Smooth muscle cell (in vitro differentiated cells): Measurements from ENCODE around the gene RNF44. TPM values are rescaled to one million over a fixed set of nuclear protein-coding genes. Genes with fewer than 3 reads are reported as not detected.

Experiments used
- DNase-seq: peaks from one replicate; lab custom pipeline; 2025; ENCODE audit not compliant: unreplicated experiment; lab: John Stamatoyannopoulos, UW
- H2AFZ ChIP-seq: fragments of 200-600 bp; sonication (generic); 2 replicates; pipeline ENCODE4 v1.6.0; 2016; ENCODE audit warnings: antibody characterized with exemption, low read depth, mild to moderate bottlenecking
- H3F3A ChIP-seq: fragments of 200-600 bp; sonication (generic); 2 replicates; pipeline ENCODE4 v1.6.0; 2017; ENCODE audit warnings: antibody characterized with exemption, low read depth
- H3K27ac ChIP-seq: fragments of 200-600 bp; sonication (generic); 2 replicates; pipeline ENCODE4 v1.5.1; 2016; ENCODE audit warnings: low read depth, mild to moderate bottlenecking
- H3K27me3 ChIP-seq: fragments of 200-600 bp; sonication (generic); 2 replicates; pipeline ENCODE4 v1.6.1; 2016; ENCODE audit warnings: low read depth, mild to moderate bottlenecking
- H3K36me3 ChIP-seq: fragments of 200-600 bp; sonication (generic); 2 replicates; pipeline ENCODE4 v1.5.1; 2016; ENCODE audit warnings: low read depth
- H3K4me1 ChIP-seq: fragments of 200-600 bp; sonication (generic); 2 replicates; pipeline ENCODE4 v1.5.1; 2016; ENCODE audit warnings: low read depth
- H3K4me2 ChIP-seq: fragments of 200-600 bp; sonication (generic); 2 replicates; pipeline ENCODE4 v1.6.0; 2016; ENCODE audit warnings: mild to moderate bottlenecking
- H3K4me3 ChIP-seq: fragments of 200-600 bp; sonication (generic); 2 replicates; pipeline ENCODE4 v1.5.1; 2016; ENCODE audit warnings: mild to moderate bottlenecking
- H3K79me2 ChIP-seq: fragments of 200-600 bp; sonication (generic); 2 replicates; pipeline ENCODE4 v1.6.0; 2016; ENCODE audit warnings: low read depth, mild to moderate bottlenecking
- H3K9ac ChIP-seq: fragments of 200-600 bp; sonication (generic); 2 replicates; pipeline ENCODE4 v1.6.0; 2016; ENCODE audit warnings: low read depth
- H3K9me3 ChIP-seq: fragments of 200-600 bp; sonication (generic); replicated peaks from 2 replicates; pipeline ENCODE4 v1.5.1; 2016; ENCODE audit warnings: low read depth
- H4K20me1 ChIP-seq: fragments of 200-600 bp; sonication (generic); 2 replicates; pipeline ENCODE4 v1.6.0; 2016; ENCODE audit warnings: low read depth
- CTCF ChIP-seq: fragments of 200-600 bp; sonication (generic); IDR thresholded peaks from 2 replicates; pipeline ENCODE4 v1.5.1; 2017; ENCODE audit warnings: borderline replicate concordance, mild to moderate bottlenecking, antibody characterized with exemption; ENCODE audit not compliant: insufficient read depth, poor library complexity, severe bottlenecking
- WGBS: methylation state at CpG from one replicate; pipeline ENCODE4 v1.1.7; 2016; ENCODE audit warnings: low lambda C conversion rate; 5-methylcytosine and 5-hydroxymethylcytosine counted together
- polyA plus RNA-seq: library from polyadenylated mRNA; unstranded; fragments of >200 nt; fragmentation: Nextera tagmentation; extraction: Ambion mirVana; gene quantifications from 2 replicates; pipeline ENCODE4 v1.2.1, GENCODE V29; 2016
- total RNA-seq: library from RNA; depleted of rRNA; stranded (reverse); fragments of >200 nt; gene quantifications from 2 replicates; pipeline ENCODE4 v1.2.3, GENCODE V29; 2014

RNF44 gene
- total and polyA plus RNA-seq, 2 experiments from 2014 or later = 5.7 to 6.8 TPM

- H3K4me1 ChIP-seq = peaks cover 22% of the 10 kb centered on the region
- no peaks in the 10 kb centered on the region for H3K36me3 ChIP-seq
- peak overlapping the region; percentile 92 for H3K4me3 ChIP-seq
- DNase-seq = no peak
- no peaks in the 10 kb centered on the region for H3K27me3 ChIP-seq
- WGBS = 71% methylated on average over 11 of the region's 11 CpGs
- no peaks in the 10 kb centered on the region for H3F3A ChIP-seq
- peak overlapping the region; percentile 100 for H3K4me2 ChIP-seq
- H4K20me1 ChIP-seq = peaks cover 61% of the 10 kb centered on the region
- no peaks in the 10 kb centered on the region for H3K9me3 ChIP-seq
- peak overlapping the region; percentile 93 for H3K9ac ChIP-seq
- TF ChIP-seq CTCF = no peak
- no peak overlapping the region for H3K27ac ChIP-seq
- H2AFZ ChIP-seq = no peak overlapping the region
- peaks cover 42% of the 10 kb centered on the region for H3K79me2 ChIP-seq
Measured at GRCh38 chr5:176535101-176535663, 2.0 kb downstream of the RNF44 start.

- WGBS = 100% methylated on average over 4 of the region's 4 CpGs
- TF ChIP-seq CTCF = no peak
- Histone ChIP-seq H3K9me3 (no peaks in the 10 kb centered on the region), H3K27ac (no peak overlapping the region), H3K79me2 (peaks cover 42% of the 10 kb centered on the region), H3K9ac (no peak overlapping the region), H2AFZ (no peak overlapping the region), H4K20me1 (peaks cover 61% of the 10 kb centered on the region), H3K27me3 (no peaks in the 10 kb centered on the region), H3F3A (no peaks in the 10 kb centered on the region), H3K4me3 (no peak overlapping the region), H3K4me2 (no peak overlapping the region), H3K36me3 (no peaks in the 10 kb centered on the region), H3K4me1 (peaks cover 22% of the 10 kb centered on the region)
- DNase-seq = no peak
Measured at GRCh38 chr5:176534640-176535039, 2.6 kb downstream of the RNF44 start.

DNA sequence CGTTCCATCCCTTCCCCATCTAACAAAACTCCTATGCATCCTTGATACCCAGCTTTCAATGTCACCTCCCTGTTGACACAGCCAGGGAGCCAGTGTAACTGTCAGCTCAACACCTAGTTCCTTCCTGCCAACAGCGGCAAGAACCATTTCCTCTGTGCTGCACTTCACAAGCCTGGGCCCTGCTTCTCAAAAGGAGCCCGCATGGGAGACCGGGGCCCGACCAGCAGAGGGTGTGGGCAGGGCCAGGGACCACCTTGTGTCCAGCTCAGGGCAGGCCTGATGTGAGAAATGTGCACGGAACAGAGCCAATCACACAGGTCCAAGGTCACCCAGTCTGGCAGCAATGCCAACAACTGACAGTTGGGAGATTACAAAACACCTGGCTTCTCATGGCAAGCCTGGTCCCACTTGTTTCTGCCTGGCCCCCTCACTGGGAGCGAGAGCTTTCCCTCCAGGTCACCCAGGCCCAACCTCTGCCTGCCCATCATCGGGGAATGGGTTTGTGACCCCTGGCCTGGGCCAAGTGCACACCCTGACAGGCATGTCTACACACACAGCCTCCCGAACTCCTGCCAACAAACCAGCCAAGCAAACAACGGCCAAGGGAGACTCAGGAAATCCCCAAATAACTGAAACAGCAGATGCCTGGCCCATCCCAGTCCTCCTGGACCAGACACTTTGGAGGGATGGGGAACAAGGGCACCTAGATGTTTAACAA is 3.1 kb downstream of the RNF44 start:
- no peak overlapping the region for H3K27ac ChIP-seq
- no peak overlapping the region for H3K4me3 ChIP-seq
- no peak overlapping the region for H2AFZ ChIP-seq
- WGBS = 84% methylated on average over 10 of the region's 10 CpGs
- peaks cover 61% of the 10 kb centered on the region for H4K20me1 ChIP-seq
- H3K9me3 ChIP-seq = no peaks in the 10 kb centered on the region
- H3F3A ChIP-seq = no peaks in the 10 kb centered on the region
- TF ChIP-seq CTCF = no peak
- no peaks in the 10 kb centered on the region for H3K36me3 ChIP-seq
- no peak overlapping the region for H3K4me2 ChIP-seq
- H3K79me2 ChIP-seq = peaks cover 42% of the 10 kb centered on the region
- H3K9ac ChIP-seq = no peak overlapping the region
- H3K27me3 ChIP-seq = no peaks in the 10 kb centered on the region
- DNase-seq = no peak
- peaks cover 22% of the 10 kb centered on the region for H3K4me1 ChIP-seq
